Epithelial cell of prostate (primary cell): ENCODE results near the gene MICALL2.
"Not testable (repeated sequence)": the region's sequence is repeated elsewhere in the genome, so short reads cannot be mapped to it uniquely, and the experiment has no call there.

Experiments
- DNase-seq: peaks from one replicate; pipeline ENCODE4 v3.0.0-alpha.2; 2011; ENCODE audit warnings: low read depth, low spot score
- H3K27ac ChIP-seq: fragments of 450-650 bp; 2 replicates; pipeline ENCODE4 v1.5.1; 2017; ENCODE audit warnings: mild to moderate bottlenecking

Gene MICALL2

GRCh38 chr7:1450431-1450830, 8.8 kb downstream of the MICALL2 start:
- H3K27ac ChIP-seq: no peak overlapping the region
- DNase-seq: no peak

- H3K27ac ChIP-seq: no peak overlapping the region
- no peak for DNase-seq
Observed at GRCh38 chr7:1449951-1450350, 9.3 kb downstream of the MICALL2 start.

GRCh38 chr7:1449501-1449900, 9.8 kb downstream of the MICALL2 start:
- no peak overlapping the region for H3K27ac ChIP-seq
- DNase-seq: no peak

DNA sequence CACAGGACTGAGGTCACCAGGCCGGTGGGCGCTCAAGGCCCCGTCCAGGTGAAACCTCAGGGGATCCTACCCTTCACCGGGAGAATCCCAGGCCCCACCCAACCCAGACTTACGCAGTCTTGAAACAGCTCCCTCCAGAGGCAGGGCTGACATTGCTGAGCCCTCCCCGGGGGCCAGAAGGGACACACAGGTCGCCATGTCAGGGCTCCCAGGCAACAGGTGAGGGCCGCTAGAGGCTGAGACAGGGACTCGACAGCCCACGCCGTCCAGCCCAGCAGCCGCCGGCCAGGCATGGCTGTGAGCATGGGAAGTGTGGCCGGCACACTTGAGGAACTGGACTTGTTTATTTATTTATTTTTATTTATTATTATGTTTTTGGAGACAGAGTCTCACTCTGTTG, 10.3 kb downstream of the MICALL2 start:
- DNase-seq: no peak
- H3K27ac ChIP-seq: no peak overlapping the region

DNA sequence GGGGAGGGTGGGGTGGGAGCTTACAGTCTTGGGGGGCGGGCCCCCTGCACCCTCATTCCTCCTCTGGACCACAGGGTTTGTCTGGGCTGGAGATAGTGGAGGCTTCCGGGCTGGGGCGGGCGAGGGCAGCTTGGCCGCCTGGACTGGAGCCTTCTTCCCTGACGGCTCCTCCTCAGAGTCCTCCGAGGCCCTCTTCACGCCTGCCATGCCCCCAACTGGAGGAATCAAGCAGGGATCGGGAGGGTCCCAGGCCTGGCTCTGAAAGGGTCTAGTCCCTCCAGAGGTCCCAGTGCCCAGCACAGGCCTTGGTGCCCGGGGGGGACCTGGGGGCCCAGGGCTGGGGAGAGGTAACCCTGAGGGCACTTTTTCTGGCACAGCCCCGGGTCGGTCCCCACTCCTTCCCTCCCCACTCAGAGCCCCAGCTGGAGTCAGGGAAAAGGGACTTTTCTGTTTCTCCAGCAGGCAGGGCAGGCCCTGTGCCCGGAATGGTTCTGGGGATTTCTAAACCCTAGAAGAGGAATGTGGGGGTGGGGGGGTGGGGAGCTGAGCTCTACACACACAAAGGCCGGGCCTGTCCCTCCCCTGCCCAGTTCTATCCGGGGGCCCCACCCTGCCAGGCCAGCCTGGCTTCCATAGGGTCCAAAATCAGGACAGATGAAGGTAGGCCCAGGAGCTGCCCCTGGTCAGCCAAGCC, 11.6 kb downstream of the MICALL2 start:
- DNase-seq: no peak

DNA sequence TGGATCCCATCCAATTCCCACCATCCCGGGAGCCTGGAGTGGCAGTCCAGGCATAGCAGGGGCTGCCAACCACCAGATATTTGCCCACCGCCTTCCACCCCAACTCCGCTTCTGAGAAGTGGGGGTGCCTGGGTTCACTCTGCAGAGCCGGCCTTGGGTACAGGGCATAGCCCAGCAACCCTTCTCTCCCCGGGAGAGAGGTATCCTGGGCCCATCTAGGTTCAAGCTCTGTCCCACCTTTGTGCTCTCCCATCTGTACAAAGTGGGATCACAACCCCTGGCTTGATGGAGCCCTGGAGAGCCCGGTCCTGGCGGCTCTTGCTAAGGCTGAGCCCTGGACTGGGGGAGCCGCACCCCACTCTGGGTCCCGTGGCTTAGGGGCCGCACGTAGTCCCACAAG, 12.2 kb downstream of the MICALL2 start:
- H3K27ac ChIP-seq: no peak overlapping the region
- DNase-seq: no peak

More for the DNA sequence above, 11.6 kb downstream of the MICALL2 start:
- no peak overlapping the region for H3K27ac ChIP-seq

DNA sequence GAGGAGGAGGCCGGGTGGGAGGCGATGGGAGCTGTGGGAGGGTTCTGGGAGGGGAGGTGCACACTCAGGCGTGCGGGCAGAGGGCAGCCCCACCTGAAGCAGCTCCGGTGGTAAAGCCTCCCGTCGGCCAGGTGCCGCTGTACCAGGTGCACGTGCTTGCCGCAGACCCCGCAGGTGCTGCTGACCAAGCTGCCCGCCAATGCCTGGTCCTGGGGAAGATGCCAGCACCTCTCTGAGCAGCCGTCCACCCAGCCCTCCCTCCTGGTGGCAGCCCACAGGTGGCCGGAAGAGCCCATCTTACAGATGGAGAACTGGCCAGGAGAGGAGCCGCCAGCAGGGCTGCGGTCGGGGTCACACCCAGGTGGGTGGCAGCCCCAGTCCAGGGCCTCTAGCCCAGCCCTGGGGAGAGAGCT, 12.6 kb downstream of the MICALL2 start:
- DNase-seq: no peak
- no peak overlapping the region for H3K27ac ChIP-seq

DNA sequence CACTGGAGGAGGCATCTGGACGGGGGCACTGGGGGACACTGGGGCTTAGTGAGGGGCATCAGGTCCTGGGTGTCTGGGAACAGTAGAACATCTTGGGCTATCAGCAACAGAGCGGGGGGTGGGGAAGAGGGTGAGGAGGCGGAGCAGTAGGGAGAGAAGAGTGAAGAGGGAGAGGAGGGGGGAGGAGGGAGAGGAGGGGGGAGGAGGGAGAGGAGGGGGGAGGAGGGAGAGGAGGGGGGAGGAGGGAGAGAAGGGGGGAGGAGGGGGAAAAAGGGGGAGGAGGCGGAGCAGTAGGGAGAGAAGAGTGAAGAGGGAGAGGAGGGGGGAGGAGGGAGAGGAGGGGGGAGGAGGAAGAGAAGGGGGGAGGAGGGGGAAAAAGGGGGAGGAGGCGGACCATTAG, 13.2 kb downstream of the MICALL2 start:
- not testable (repeated sequence) for H3K27ac ChIP-seq, DNase-seq

DNA sequence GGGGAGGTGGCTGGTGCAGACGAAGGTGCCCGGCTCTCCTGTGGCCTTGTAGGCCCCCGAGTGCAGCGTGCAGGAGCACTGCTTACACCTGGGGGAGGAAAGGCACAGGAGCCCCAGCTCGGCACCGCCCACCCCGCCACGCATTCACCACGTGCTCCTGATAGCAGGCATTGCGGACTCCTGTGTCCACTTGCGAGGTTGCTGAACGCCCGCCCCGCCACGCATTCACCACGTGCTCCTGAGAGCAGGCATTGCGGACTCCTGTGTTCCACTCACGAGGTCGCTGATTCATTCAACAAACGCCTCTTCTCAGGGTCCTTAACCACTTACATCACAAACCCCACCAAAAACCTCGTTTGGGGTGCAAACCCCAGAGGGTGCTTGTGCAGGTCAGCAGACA, 13.9 kb downstream of the MICALL2 start:
- no peak overlapping the region for H3K27ac ChIP-seq
- no peak for DNase-seq

GRCh38 chr7:1444925-1445322, 14.3 kb downstream of the MICALL2 start:
- no peak for DNase-seq
- H3K27ac ChIP-seq: no peak overlapping the region

GRCh38 chr7:1444214-1444924, 14.9 kb downstream of the MICALL2 start:
- no peak for DNase-seq
- no peak overlapping the region for H3K27ac ChIP-seq

GRCh38 chr7:1443587-1444200, 15.6 kb downstream of the MICALL2 start:
- not testable (repeated sequence) for DNase-seq, H3K27ac ChIP-seq

- H3K27ac ChIP-seq: no peak overlapping the region
- DNase-seq: no peak
Observed at GRCh38 chr7:1442355-1443124, 16.7 kb downstream of the MICALL2 start.

- no peak for DNase-seq
- H3K27ac ChIP-seq: no peak overlapping the region
Observed at GRCh38 chr7:1441615-1442354, 17.5 kb downstream of the MICALL2 start.

- no peak for DNase-seq
Observed at GRCh38 chr7:1440620-1441019, 18.6 kb downstream of the MICALL2 start.

DNA sequence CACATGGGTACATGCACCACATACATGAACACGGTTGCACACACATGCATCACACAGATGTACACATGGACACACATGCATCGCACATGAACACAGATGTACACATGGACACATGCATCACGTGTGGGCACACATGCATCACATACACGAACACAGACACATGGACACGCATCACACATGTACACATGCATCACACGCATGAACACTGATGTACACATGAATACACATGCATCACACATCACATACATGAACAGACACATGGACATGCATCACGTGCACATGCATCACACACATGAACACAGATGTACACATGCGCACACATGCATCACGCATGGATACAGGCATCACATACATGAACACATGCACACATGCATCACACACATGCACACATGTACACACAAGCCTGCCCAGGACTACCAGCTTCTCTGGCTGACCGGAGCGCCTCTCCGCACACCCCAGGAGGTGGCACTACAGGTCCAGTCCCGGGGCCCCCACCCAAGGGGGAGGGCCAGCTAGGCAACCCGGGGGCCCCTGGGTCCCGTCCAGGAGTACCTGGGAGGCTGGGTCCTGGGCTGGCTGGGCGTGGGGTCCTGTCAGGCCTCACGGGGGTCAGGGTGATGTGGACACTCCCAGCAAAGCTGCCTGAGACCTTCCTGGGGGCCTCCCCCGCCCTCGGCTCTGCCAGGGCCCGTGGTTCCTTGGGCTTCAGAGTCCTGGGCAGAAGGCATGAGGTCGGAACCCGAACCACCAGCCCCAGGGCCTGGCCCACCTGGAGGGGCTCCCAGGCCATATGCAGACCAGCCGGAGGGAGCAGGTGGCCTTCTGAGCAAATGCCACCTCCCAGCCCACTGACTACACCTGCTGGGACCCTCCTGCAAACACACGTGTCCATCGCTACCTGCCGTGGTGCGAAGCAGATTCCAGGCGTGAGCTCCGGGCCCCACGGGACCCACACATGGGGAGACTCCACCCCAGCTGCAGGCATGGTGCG, 19.6 kb downstream of the MICALL2 start:
- H3K27ac ChIP-seq: no peak overlapping the region
- DNase-seq: no peak

More at GRCh38 chr7:1440620-1441019, 18.6 kb downstream of the MICALL2 start:
- H3K27ac ChIP-seq: no peak overlapping the region

DNA sequence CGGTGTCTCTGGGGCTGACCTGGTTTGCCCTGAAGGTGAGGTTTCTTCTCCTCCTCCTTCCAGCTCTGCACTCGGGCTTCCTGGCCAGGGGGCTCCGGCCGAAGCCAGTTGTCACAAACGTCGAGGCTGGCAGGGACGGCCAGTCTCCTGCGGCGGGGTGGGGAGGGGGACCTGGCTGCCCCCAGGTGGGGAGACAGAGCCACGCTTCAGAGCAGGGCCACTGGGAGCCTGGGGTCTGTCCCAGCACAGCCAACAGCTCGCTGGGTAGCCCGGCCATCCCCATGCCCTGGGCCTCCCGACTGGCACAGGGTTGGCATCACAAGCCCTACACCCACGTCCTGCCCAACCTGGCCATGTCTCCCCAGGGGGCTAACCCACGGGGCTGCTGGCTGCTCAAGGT, 20.4 kb downstream of the MICALL2 start:
- no peak overlapping the region for H3K27ac ChIP-seq
- DNase-seq: no peak

DNA sequence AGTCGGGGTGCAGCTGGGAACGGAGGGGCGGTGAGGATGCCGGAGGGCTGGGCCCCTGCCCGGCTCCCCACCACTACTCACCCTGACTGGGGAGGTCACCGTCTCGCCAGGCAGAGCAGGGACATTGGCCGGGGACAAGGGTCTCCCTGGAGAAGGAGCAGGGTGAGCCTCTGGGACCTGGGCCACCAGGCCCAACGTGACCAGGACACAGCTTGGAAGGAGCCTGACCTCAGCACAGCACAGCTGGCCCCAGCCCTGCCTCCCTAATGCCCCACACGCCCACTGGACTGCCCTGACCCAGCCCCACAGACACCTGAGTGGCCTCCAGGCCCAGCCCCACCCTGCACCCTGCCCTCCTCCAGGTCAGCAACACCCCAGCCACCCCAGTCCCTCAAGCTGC, 21.1 kb downstream of the MICALL2 start:
- DNase-seq: no peak
- no peak overlapping the region for H3K27ac ChIP-seq
